H1 (cell line): ENCODE measurements around the gene KCNMB4. TPM values are rescaled to one million over a fixed set of nuclear protein-coding genes. Genes with fewer than 3 reads are reported as not detected.

Source experiments
- CTCF ChIA-PET: fragments of 300-600 bp; sonication (Branson Sonifier 250); formaldehyde crosslinking; loops from one replicate; lab custom pipeline; 2021; ENCODE audit not compliant: partially characterized antibody; lab: Charles Lee
- POLR2A ChIA-PET: fragments of 300-600 bp; sonication (Branson Sonifier 250); formaldehyde crosslinking; loops from one replicate; lab custom pipeline; 2021; ENCODE audit warnings: inconsistent platforms; ENCODE audit not compliant: partially characterized antibody; lab: Charles Lee
- DNase-seq, 2 experiments: peaks; one replicate each; pipeline versions ENCODE4 v3.0.0 to v3.0.0-alpha.2; 2010 to 2022; ENCODE audit warnings: low spot score in 2 of 2, low read depth in 1 of 2, mixed read lengths in 1 of 2
- FAIRE-seq: peaks from 2 replicates; lab custom pipeline; 2011; peaks lifted over from hg19 to GRCh38; lab: Jason Lieb, UNC
- H2AFZ ChIP-seq: 2 replicates; pipeline ENCODE4 v1.8.1; 2012; ENCODE audit warnings: low read length, inconsistent platforms
- H2AK5ac ChIP-seq: 2 replicates; pipeline ENCODE4 v1.6.1; 2013; ENCODE audit warnings: low read depth, low read length
- H2BK120ac ChIP-seq: replicated peaks from 2 replicates; pipeline ENCODE3; 2013; ENCODE audit warnings: low read depth, low read length, inconsistent platforms
- H2BK12ac ChIP-seq: 2 replicates; pipeline ENCODE4 v1.6.1; 2013; ENCODE audit warnings: low read depth, low read length
- H2BK15ac ChIP-seq: 2 replicates; pipeline ENCODE4 v1.6.1; 2013; ENCODE audit warnings: low read length
- H2BK20ac ChIP-seq: 2 replicates; pipeline ENCODE4 v1.6.1; 2013; ENCODE audit warnings: low read length
- H2BK5ac ChIP-seq: 2 replicates; pipeline ENCODE4 v1.6.1; 2013; ENCODE audit warnings: low read depth, low read length
- H3K14ac ChIP-seq: 2 replicates; pipeline ENCODE4 v1.6.1; 2013; ENCODE audit warnings: inconsistent platforms; ENCODE audit not compliant: insufficient read length
- H3K18ac ChIP-seq: 2 replicates; pipeline ENCODE4 v1.6.1; 2013; ENCODE audit warnings: low read length; ENCODE audit errors: extremely low read depth
- H3K23ac ChIP-seq: 2 replicates; pipeline ENCODE4 v1.6.1; 2013; ENCODE audit warnings: inconsistent platforms; ENCODE audit not compliant: insufficient read length
- H3K23me2 ChIP-seq: 2 replicates; pipeline ENCODE4 v1.6.1; 2013; ENCODE audit warnings: low read depth, low read length
- H3K27ac ChIP-seq: 2 replicates; pipeline ENCODE4 v1.6.1; 2011; ENCODE audit warnings: low read depth, low read length, inconsistent platforms
- H3K27me3 ChIP-seq, 4 experiments: replicated peaks in 1 of 4; 1 replicate in 1 of 4; 2 replicates in 3 of 4; pipeline versions ENCODE4 v1.6.1 to v1.8.1; 2011 to 2013; ENCODE audit warnings: low read length in 3 of 4, mild to moderate bottlenecking in 3 of 4, inconsistent platforms in 2 of 4, mixed read lengths in 2 of 4, moderate library complexity in 1 of 4; ENCODE audit not compliant: control insufficient read depth in 3 of 4, insufficient read depth in 3 of 4; ENCODE audit errors: extremely low read depth in 1 of 4
- H3K36me3 ChIP-seq, 4 experiments: 2 replicates each; pipeline versions ENCODE4 v1.6.1 to v1.8.1; 2011 to 2013; ENCODE audit warnings: mild to moderate bottlenecking in 4 of 4, low read length in 3 of 4, moderate library complexity in 2 of 4, control low read depth in 1 of 4, inconsistent platforms in 1 of 4; ENCODE audit not compliant: insufficient read depth in 4 of 4, control insufficient read depth in 2 of 4
- H3K4ac ChIP-seq: replicated peaks from 2 replicates; pipeline ENCODE3; 2013; ENCODE audit warnings: low read length, low read depth, mixed read lengths, inconsistent platforms; ENCODE audit not compliant: insufficient read length
- H3K4me1 ChIP-seq, 4 experiments: replicated peaks in 1 of 4; 1 replicate in 1 of 4; 2 replicates in 3 of 4; pipeline versions ENCODE4 v1.6.1 to v1.8.1; 2011 to 2013; ENCODE audit warnings: low read length in 3 of 4, inconsistent platforms in 2 of 4, mixed read lengths in 1 of 4; ENCODE audit not compliant: insufficient read depth in 4 of 4, control insufficient read depth in 3 of 4
- H3K4me2 ChIP-seq, 2 experiments: 2 replicates each; pipeline versions ENCODE4 v1.6.1 to v1.8.1; 2011 to 2013; ENCODE audit warnings: low read depth in 2 of 2, low read length in 2 of 2, control low read depth in 1 of 2, inconsistent platforms in 1 of 2, mild to moderate bottlenecking in 1 of 2; ENCODE audit not compliant: insufficient read depth in 1 of 2
- H3K4me3 ChIP-seq, 4 experiments: fragments of 200-600, 300-600 bp in 1 of 4; sonication (generic), shearing (Covaris generic), sonication (Bioruptor Twin) in 1 of 4; 2 replicates each; pipeline versions ENCODE4 v1.5.1 to v1.8.1; 2011 to 2016; ENCODE audit warnings: low read length in 4 of 4, low read depth in 3 of 4, control low read depth in 2 of 4, inconsistent platforms in 2 of 4, mild to moderate bottlenecking in 2 of 4, mixed read lengths in 1 of 4, moderate library complexity in 1 of 4; ENCODE audit not compliant: insufficient read depth in 2 of 4; ENCODE audit errors: extremely low read depth in 1 of 4
- H3K56ac ChIP-seq: replicated peaks from 2 replicates; pipeline ENCODE3; 2013; ENCODE audit warnings: low read depth, mild to moderate bottlenecking, mixed read lengths, low read length, inconsistent platforms; ENCODE audit not compliant: insufficient read length
- H3K79me1 ChIP-seq: 2 replicates; pipeline ENCODE4 v1.6.1; 2013; ENCODE audit warnings: low read depth, low read length, control low read depth
- H3K79me2 ChIP-seq, 2 experiments: 2 replicates each; pipeline versions ENCODE4 v1.6.1 to v1.8.1; 2012 to 2013; ENCODE audit warnings: low read length in 2 of 2, mild to moderate bottlenecking in 2 of 2, inconsistent platforms in 1 of 2; ENCODE audit not compliant: insufficient read depth in 2 of 2, control insufficient read depth in 1 of 2
- H3K9ac ChIP-seq, 4 experiments: replicated peaks in 1 of 4; 1 replicate in 1 of 4; 2 replicates in 3 of 4; pipeline versions ENCODE4 v1.6.1 to v1.8.1; 2011 to 2013; ENCODE audit warnings: low read depth in 3 of 4, low read length in 3 of 4, control low read depth in 2 of 4, mild to moderate bottlenecking in 2 of 4, moderate library complexity in 2 of 4, inconsistent platforms in 1 of 4; ENCODE audit errors: extremely low read depth in 1 of 4
- H3K9me3 ChIP-seq, 2 experiments: 2 replicates each; pipeline versions ENCODE4 v1.6.1 to v1.8.1; 2012 to 2013; ENCODE audit warnings: mild to moderate bottlenecking in 2 of 2, moderate library complexity in 2 of 2, control low read depth in 1 of 2, inconsistent platforms in 1 of 2, low read depth in 1 of 2, low read length in 1 of 2, mixed read lengths in 1 of 2; ENCODE audit not compliant: insufficient read depth in 2 of 2
- H4K20me1 ChIP-seq, 2 experiments: replicated peaks in 1 of 2; 2 replicates each; pipeline versions ENCODE3 to v1.8.1; 2011 to 2013; ENCODE audit warnings: inconsistent platforms in 2 of 2, low read length in 2 of 2, mild to moderate bottlenecking in 1 of 2; ENCODE audit not compliant: insufficient read depth in 2 of 2, control insufficient read depth in 1 of 2
- H4K5ac ChIP-seq: 2 replicates; pipeline ENCODE4 v1.6.1; 2013; ENCODE audit warnings: low read length, low read depth, mixed read lengths, inconsistent platforms; ENCODE audit not compliant: insufficient read length
- H4K8ac ChIP-seq: 2 replicates; pipeline ENCODE4 v1.8.0; 2013; ENCODE audit warnings: mild to moderate bottlenecking, moderate library complexity, low read length, inconsistent platforms; ENCODE audit not compliant: insufficient read depth; ENCODE audit errors: extremely low read depth
- H4K91ac ChIP-seq: replicated peaks from 2 replicates; pipeline ENCODE3; 2013; ENCODE audit warnings: low read length, mixed read lengths, inconsistent platforms; ENCODE audit not compliant: insufficient read length
- POLR2A ChIP-seq, 2 experiments: IDR thresholded peaks; 1 replicate in 1 of 2; 2 replicates in 1 of 2; pipeline ENCODE4 v1.6.1; 2011; ENCODE audit warnings: low read depth in 2 of 2, low read length in 2 of 2, mild to moderate bottlenecking in 2 of 2; ENCODE audit errors: control extremely low read depth in 1 of 2
- WGBS, 2 experiments: shearing (Covaris generic) in 1 of 2; methylation state at CpG; one replicate each; pipeline versions ENCODE4 v1.1.6 to v1.1.7; 2013 to 2015; ENCODE audit warnings: low lambda C conversion rate in 2 of 2, mixed read lengths in 2 of 2, inconsistent platforms in 1 of 2, low coverage in 1 of 2, missing lambda C conversion rate in 1 of 2; ENCODE audit not compliant: insufficient replicate concordance in 2 of 2, insufficient coverage in 1 of 2, insufficient read length in 1 of 2; ENCODE audit errors: extremely low coverage in 1 of 2, missing lambda C conversion rate in 1 of 2; 5-methylcytosine and 5-hydroxymethylcytosine counted together
- polyA plus RNA-seq, 7 experiments: library from polyadenylated mRNA; depleted of rRNA in 3 of 7; stranded (reverse) in 5 of 7; unstranded in 2 of 7; fragments of >200 nt in 5 of 7; fragments of 200-250 nt in 2 of 7; gene quantifications; 1 replicate in 5 of 7; 2 replicates in 1 of 7; 4 replicates in 1 of 7; pipeline versions ENCODE4 v1.2.1 to v1.2.3, GENCODE V29; 2011 to 2013; ENCODE audit warnings: missing spikeins in 2 of 7, mixed read lengths in 2 of 7
- total RNA-seq: library from RNA; stranded (reverse); fragmentation: NEBNext Ultra II Directional; extraction: Animal tissue kit (Norgen Biotek cat#: 25700); gene quantifications from 2 replicates; pipeline ENCODE4 v1.2.1, GENCODE V29; 2021

Gene KCNMB4
- total and polyA plus RNA-seq, 2 of the 8 experiments (the other 6 are each of a cell fraction or from before 2014, with no cell fraction given), result 10.9 to 16.0 TPM

GRCh38 chr12:70430400-70430799 lies 64.3 kb downstream of the KCNMB4 start:
- H2AFZ ChIP-seq, result no peak overlapping the region
- H3K56ac ChIP-seq, result no peak overlapping the region
- no peaks in the 10 kb centered on the region for H3K79me2 ChIP-seq
- CTCF ChIA-PET, result interaction anchor here (0.9 to 1.4 kb wide), 3 partner anchors 14 to 551 kb away, joined by 3 to 4 read pairs (median 3); no protein-coding TSS in a partner anchor
- H3K4me2 ChIP-seq, result no peak overlapping the region
- no peaks in the 10 kb centered on the region for H3K23me2 ChIP-seq
- H3K4ac ChIP-seq, result no peak overlapping the region
- 89% methylated on average over 11 of the region's 11 CpGs; no CpG with 5 or more reads in 1 of the 2 experiments for WGBS, 2 experiments
- no peak overlapping the region for H4K5ac ChIP-seq
- TF ChIP-seq POLR2A (IDR thresholded peaks at IDR 0.05; ENCODE audit: control extremely low read depth in 1 of 2, low read depth in 2 of 2, low read length in 2 of 2), result no peak
- H3K4me3 ChIP-seq, result no peak overlapping the region
- 0 out of 4 replicates have a peak, but pooled peaks cover 0 to 4% of the 10 kb centered on the region in 2 experiments for H3K9me3 ChIP-seq
- H3K9ac ChIP-seq, result no peak overlapping the region
- H2BK12ac ChIP-seq, result no peak overlapping the region
- peaks cover 3% of the 10 kb centered on the region; the same call in 1 of the 2 replicates for H3K79me1 ChIP-seq
- no peaks in the 10 kb centered on the region for H4K20me1 ChIP-seq
- H3K36me3 ChIP-seq, result peaks cover 0 to 8% (median 2%) of the 10 kb centered on the region in 4 experiments; a peak in 3 of 8 replicates
- H2BK15ac ChIP-seq, result no peak overlapping the region
- H3K27me3 ChIP-seq, result no peaks in the 10 kb centered on the region
- no peak overlapping the region for H3K18ac ChIP-seq
- no peak overlapping the region for H2BK120ac ChIP-seq
- POLR2A ChIA-PET, result interaction anchor here (1.6 kb wide), 1 partner anchor 9 kb away, joined by 3 read pairs; no protein-coding TSS in a partner anchor
- FAIRE-seq (no peak), DNase-seq (no peak)
- no peak overlapping the region for H3K23ac ChIP-seq
- no peaks in the 10 kb centered on the region for H3K4me1 ChIP-seq
- H2BK20ac ChIP-seq, result no peak overlapping the region
- H4K91ac ChIP-seq, result no peak overlapping the region
- no peak overlapping the region for H4K8ac ChIP-seq
- no peak overlapping the region for H3K14ac ChIP-seq
- no peak overlapping the region for H2AK5ac ChIP-seq
- H3K27ac ChIP-seq, result no peak overlapping the region
- H2BK5ac ChIP-seq, result no peak overlapping the region
